ENCODE results near the gene TBC1D20. TPM values are rescaled to one million over a fixed set of nuclear protein-coding genes. Genes with fewer than 3 reads are reported as not detected.

Gene TBC1D20
- total RNA-seq, 2 experiments from 2014 or later, result 27.0 to 28.1 TPM

- peak overlapping the region; percentile 78 for H3K4me3 Mint-ChIP-seq
- POLR2A ChIA-PET, result interaction anchor here (0.6 to 1.6 kb wide), 19 partner anchors 15 to 137 kb away, joined by 3 to 17 read pairs (median 4); partner anchors contain the start of genes CSNK2A1, TBC1D20, TRIB3 and ZCCHC3
Observed at GRCh38 chr20:407133-407952, 55.0 kb downstream of the TBC1D20 start.

DNA sequence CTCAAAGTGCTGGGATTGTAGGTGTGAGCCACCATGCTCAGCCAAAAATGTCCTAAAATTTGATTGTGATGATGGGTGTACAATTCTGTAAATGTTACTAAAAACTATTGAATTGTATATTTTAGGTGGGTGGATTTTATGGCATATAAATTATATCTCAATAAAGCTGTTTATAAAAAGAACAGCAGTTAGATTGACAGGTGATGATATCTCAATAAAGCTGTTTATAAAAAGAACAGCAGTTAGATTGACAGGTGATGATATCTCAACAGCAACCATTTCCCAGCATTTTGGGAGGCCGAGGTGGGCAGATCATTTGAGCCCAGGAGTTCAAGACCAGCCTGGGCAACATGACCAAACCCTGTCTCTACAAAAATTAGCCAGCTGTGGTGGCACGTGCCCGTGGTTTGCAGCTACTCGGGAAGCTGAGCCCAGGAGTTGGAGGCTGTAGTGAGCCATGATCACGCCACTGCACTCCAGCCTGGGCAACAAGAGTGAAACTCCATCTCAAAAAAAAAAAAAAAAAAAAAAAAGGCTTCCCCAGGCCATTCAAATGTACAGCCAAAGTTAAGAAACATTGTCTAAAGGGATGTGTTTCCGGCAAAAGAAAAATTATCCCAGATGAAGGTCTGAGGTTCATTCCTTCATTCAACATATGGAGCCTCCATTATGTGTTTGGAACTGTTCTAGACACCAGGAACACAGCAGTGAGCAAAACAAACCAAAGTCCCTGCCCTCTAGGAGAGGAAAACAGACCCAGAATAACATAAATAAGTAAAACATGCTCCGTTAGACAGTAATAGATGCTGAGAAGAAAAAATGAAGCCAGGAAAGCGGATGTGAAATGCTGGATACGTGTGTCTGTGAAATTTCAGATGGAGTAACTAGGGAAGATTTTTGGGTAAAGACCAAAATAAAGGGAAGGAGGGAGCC, 55.9 kb downstream of the TBC1D20 start:
- Mint-ChIP-seq H3K4me3 (peak overlapping the region; percentile 78), H3K36me3 (ENCODE audit: low read depth) (peaks cover 29% of the 10 kb centered on the region), H3K27ac (peak overlapping the region; percentile 73), H3K9me3 (peaks cover 4% of the 10 kb centered on the region), H3K27me3 (no peaks in the 10 kb centered on the region), H3K4me1 (peaks cover 53% of the 10 kb centered on the region)
- ChIA-PET CTCF (interaction anchor here (0.8 to 1.4 kb wide), 12 partner anchors 26 to 261 kb away, joined by 3 to 7 read pairs (median 3); partner anchors contain the start of gene TRIB3), POLR2A (interaction anchor here (1.1 to 1.6 kb wide), 10 partner anchors 17 to 109 kb away, joined by 3 to 17 read pairs (median 6); partner anchors contain the start of genes TBC1D20, TRIB3 and ZCCHC3)
- no peak for DNase-seq

More at GRCh38 chr20:407133-407952, 55.0 kb downstream of the TBC1D20 start:
- H3K36me3 Mint-ChIP-seq (ENCODE audit: low read depth), result peaks cover 37% of the 10 kb centered on the region
- peaks cover 53% of the 10 kb centered on the region for H3K4me1 Mint-ChIP-seq
- H3K27me3 Mint-ChIP-seq, result no peaks in the 10 kb centered on the region
- peaks cover 4% of the 10 kb centered on the region for H3K9me3 Mint-ChIP-seq
- CTCF ChIA-PET, result interaction anchor here (0.6 to 1.4 kb wide), 15 partner anchors 26 to 266 kb away, joined by 3 to 7 read pairs (median 3); partner anchors contain the start of gene TRIB3
- DNase-seq, result peak; percentile 77
- peak overlapping the region; percentile 73 for H3K27ac Mint-ChIP-seq

DNA sequence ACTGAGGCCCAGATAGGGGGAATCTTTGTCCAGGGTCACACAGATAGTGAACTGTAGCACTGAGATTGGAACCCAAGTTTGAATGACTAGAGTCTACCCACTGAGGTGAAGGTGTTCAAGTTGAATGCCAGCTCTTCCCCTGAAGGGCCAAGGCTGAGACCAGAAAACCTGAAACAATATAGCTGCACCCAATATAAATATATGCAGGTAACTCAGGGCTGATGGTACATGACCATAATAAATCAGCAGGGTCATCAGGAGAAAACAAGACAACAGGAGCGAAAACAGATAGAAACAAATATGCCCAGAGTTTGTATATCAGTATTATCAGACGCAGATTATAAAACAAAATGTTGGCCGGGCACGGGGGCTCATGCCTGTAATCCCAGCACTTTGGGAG, 58.2 kb downstream of the TBC1D20 start:
- ChIA-PET POLR2A (interaction anchor here (2.3 kb wide), 1 partner anchor 23 kb away, joined by 8 read pairs; the partner anchor contains the start of gene TRIB3), CTCF (no interaction called here)
- Mint-ChIP-seq H3K27ac (no peak overlapping the region), H3K4me3 (no peak overlapping the region), H3K27me3 (no peaks in the 10 kb centered on the region), H3K9me3 (peaks cover 4% of the 10 kb centered on the region), H3K36me3 (ENCODE audit: low read depth) (peaks cover 6% of the 10 kb centered on the region), H3K4me1 (peaks cover 37% of the 10 kb centered on the region)
- DNase-seq, result no peak

GRCh38 chr20:403582-403957, 58.8 kb downstream of the TBC1D20 start:
- H3K27me3 Mint-ChIP-seq, result no peaks in the 10 kb centered on the region
- ChIA-PET CTCF (no interaction called here), POLR2A (interaction anchor here (2.3 kb wide), 1 partner anchor 22 kb away, joined by 8 read pairs; the partner anchor contains the start of gene TRIB3)
- peaks cover 36% of the 10 kb centered on the region for H3K4me1 Mint-ChIP-seq
- H3K27ac Mint-ChIP-seq, result no peak overlapping the region
- no peak overlapping the region for H3K4me3 Mint-ChIP-seq
- DNase-seq, result no peak
- H3K9me3 Mint-ChIP-seq, result peaks cover 4% of the 10 kb centered on the region
- peaks cover 2% of the 10 kb centered on the region for H3K36me3 Mint-ChIP-seq (ENCODE audit: low read depth)

- DNase-seq, result no peak
- Mint-ChIP-seq H3K27ac (no peak overlapping the region), H3K27me3 (no peaks in the 10 kb centered on the region), H3K4me1 (peaks cover 36% of the 10 kb centered on the region), H3K36me3 (ENCODE audit: low read depth) (peaks cover 4% of the 10 kb centered on the region), H3K9me3 (peaks cover 4% of the 10 kb centered on the region), H3K4me3 (no peak overlapping the region)
- CTCF ChIA-PET, result interaction anchor here (1.2 kb wide), 1 partner anchor 23 kb away, joined by 6 read pairs; no protein-coding TSS in a partner anchor
- POLR2A ChIA-PET, result interaction anchor here (2.3 kb wide), 1 partner anchor 22 kb away, joined by 8 read pairs; the partner anchor contains the start of gene TRIB3
Observed at GRCh38 chr20:402898-403581, 59.3 kb downstream of the TBC1D20 start.

DNA sequence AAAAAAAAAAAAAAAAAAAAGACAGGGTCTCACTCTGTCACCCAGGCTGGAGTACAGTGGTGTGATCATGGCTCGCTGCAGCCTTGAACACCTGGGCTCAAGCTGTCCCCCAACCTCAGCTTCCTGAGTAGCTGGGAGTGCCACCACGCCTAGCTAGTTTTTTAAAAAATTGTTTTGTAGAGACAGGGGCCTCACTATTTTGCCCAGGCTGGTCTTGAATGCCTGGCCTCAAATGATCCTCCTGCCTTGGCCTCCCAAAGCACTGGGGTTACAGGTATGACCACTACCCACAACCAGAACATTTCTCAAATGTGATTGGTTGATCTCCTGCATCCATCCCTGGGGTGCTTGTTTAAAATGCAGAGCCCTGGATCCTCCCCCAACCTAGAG, 59.8 kb downstream of the TBC1D20 start:
- Mint-ChIP-seq H3K36me3 (ENCODE audit: low read depth) (peaks cover 9% of the 10 kb centered on the region), H3K4me1 (peaks cover 35% of the 10 kb centered on the region), H3K9me3 (peaks cover 4% of the 10 kb centered on the region), H3K27me3 (no peaks in the 10 kb centered on the region), H3K4me3 (no peak overlapping the region), H3K27ac (no peak overlapping the region)
- ChIA-PET CTCF (interaction anchor here (1.2 kb wide), 1 partner anchor 22 kb away, joined by 6 read pairs; no protein-coding TSS in a partner anchor), POLR2A (interaction anchor here (2.3 kb wide), 1 partner anchor 21 kb away, joined by 8 read pairs; the partner anchor contains the start of gene TRIB3)
- DNase-seq, result no peak

DNA sequence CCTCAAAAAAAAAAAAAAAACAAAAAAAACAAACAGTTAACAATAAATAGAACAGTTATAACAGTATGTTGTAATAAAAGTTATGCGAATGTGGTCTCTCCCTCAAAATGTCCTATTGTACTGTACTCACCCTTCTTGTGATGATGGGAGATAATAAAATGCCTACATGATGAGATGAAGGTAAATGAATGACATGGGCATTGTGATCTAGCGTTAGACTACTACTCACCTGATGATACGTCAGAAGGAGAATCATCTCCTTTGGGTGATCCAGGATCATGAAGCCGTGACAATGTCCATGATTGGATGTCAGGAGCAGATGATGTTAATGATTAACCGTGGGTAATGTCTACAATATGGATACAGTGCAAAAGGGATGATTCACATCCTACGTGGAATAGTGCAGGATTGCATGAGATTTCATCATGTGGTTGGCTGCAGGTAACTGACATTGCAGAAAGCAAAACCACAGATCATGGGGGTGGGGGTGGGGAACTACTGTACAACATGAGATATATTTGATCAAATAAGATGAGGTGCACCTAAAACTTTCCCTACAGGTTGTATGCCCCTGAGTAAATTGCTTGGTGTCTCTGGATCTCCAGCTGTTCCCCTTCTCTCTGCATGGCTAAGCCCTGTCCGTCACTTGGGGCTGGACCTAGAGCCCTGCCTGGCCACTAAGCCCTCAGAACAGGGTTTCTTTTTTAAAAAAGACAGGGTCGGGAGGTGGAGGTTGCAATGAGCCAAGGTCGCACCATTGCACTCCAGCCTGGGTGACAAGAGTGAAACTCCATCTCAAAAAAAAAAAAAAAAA, 60.4 kb downstream of the TBC1D20 start:
- H3K4me1 Mint-ChIP-seq, result peaks cover 29% of the 10 kb centered on the region
- no peak overlapping the region for H3K27ac Mint-ChIP-seq
- H3K27me3 Mint-ChIP-seq, result no peaks in the 10 kb centered on the region
- POLR2A ChIA-PET, result interaction anchor here (2.3 kb wide), 1 partner anchor 20 kb away, joined by 8 read pairs; the partner anchor contains the start of gene TRIB3
- H3K4me3 Mint-ChIP-seq, result no peak overlapping the region
- DNase-seq, result no peak
- CTCF ChIA-PET, result interaction anchor here (1.2 kb wide), 1 partner anchor 22 kb away, joined by 6 read pairs; no protein-coding TSS in a partner anchor
- peaks cover 13% of the 10 kb centered on the region for H3K36me3 Mint-ChIP-seq (ENCODE audit: low read depth)
- peaks cover 4% of the 10 kb centered on the region for H3K9me3 Mint-ChIP-seq

- Mint-ChIP-seq H3K9me3 (peaks cover 4% of the 10 kb centered on the region), H3K4me1 (peaks cover 24% of the 10 kb centered on the region), H3K4me3 (no peak overlapping the region), H3K27me3 (no peaks in the 10 kb centered on the region), H3K36me3 (ENCODE audit: low read depth) (peaks cover 18% of the 10 kb centered on the region), H3K27ac (no peak overlapping the region)
- ChIA-PET POLR2A (interaction anchor here (1.4 to 1.8 kb wide), 2 partner anchors 20 to 61 kb away, joined by 4 to 5 read pairs; partner anchors contain the start of genes TBC1D20 and TRIB3), CTCF (interaction anchor here (0.6 to 1.5 kb wide), 4 partner anchors 12 to 37 kb away, joined by 3 to 5 read pairs (median 4); partner anchors contain the start of gene TRIB3)
- no peak for DNase-seq
Observed at GRCh38 chr20:400454-401275, 61.7 kb downstream of the TBC1D20 start.

GRCh38 chr20:400128-400453, 62.2 kb downstream of the TBC1D20 start:
- H3K27ac Mint-ChIP-seq, result no peak overlapping the region
- H3K4me1 Mint-ChIP-seq, result peaks cover 23% of the 10 kb centered on the region
- no peaks in the 10 kb centered on the region for H3K27me3 Mint-ChIP-seq
- no peak for DNase-seq
- H3K4me3 Mint-ChIP-seq, result no peak overlapping the region
- ChIA-PET CTCF (interaction anchor here (0.6 to 1.5 kb wide), 4 partner anchors 13 to 185 kb away, joined by 3 to 5 read pairs (median 4); partner anchors contain the start of gene TRIB3), POLR2A (interaction anchor here (1.4 to 1.8 kb wide), 2 partner anchors 19 to 62 kb away, joined by 4 to 5 read pairs; partner anchors contain the start of genes TBC1D20 and TRIB3)
- peaks cover 4% of the 10 kb centered on the region for H3K9me3 Mint-ChIP-seq
- H3K36me3 Mint-ChIP-seq (ENCODE audit: low read depth), result peaks cover 22% of the 10 kb centered on the region

- peaks cover 4% of the 10 kb centered on the region for H3K9me3 Mint-ChIP-seq
- DNase-seq, result no peak
- ChIA-PET CTCF (interaction anchor here (0.6 to 1.2 kb wide), 2 partner anchors 19 to 186 kb away, joined by 3 to 5 read pairs; partner anchors contain the start of gene TRIB3), POLR2A (interaction anchor here (0.8 to 1.8 kb wide), 3 partner anchors 16 to 145 kb away, joined by 3 to 5 read pairs (median 5); partner anchors contain the start of genes CSNK2A1 and TBC1D20)
- no peak overlapping the region for H3K27ac Mint-ChIP-seq
- H3K4me1 Mint-ChIP-seq, result peaks cover 23% of the 10 kb centered on the region
- no peaks in the 10 kb centered on the region for H3K27me3 Mint-ChIP-seq
- no peak overlapping the region for H3K4me3 Mint-ChIP-seq
- peaks cover 26% of the 10 kb centered on the region for H3K36me3 Mint-ChIP-seq (ENCODE audit: low read depth)
Observed at GRCh38 chr20:399182-399707, 63.1 kb downstream of the TBC1D20 start.
